Measurements from ENCODE around the gene MBIP.

MBIP gene

DNA sequence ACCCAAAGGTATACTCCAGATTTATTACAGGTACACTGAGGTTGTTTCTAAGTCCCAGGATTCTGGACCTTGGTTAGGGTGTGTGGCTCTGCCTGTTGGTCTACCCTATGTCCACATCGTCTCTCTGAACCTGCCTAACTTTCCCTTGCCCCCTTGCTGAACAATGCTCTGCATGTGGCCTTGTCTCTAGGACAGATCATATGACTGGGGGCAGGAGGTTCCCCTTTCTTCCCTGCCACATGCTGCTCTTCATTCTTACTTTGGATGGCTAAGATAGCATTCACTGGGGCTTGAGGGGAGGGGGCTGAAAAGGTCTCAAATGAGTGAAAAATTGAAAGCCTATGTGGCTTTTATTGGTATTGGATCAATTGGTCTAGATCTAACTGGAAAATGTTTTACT is 49.2 kb downstream of the MBIP start:
- DNase-seq = no peak
- H3K4me3 ChIP-seq (ENCODE audit: low read depth, low read length) = no peak overlapping the region
- H3K9me3 ChIP-seq (ENCODE audit: severe bottlenecking) = no peaks in the 10 kb centered on the region
- H3K27ac ChIP-seq = no peak overlapping the region
- no peaks in the 10 kb centered on the region for H3K36me3 ChIP-seq
- TF ChIP-seq, protein P1, sequence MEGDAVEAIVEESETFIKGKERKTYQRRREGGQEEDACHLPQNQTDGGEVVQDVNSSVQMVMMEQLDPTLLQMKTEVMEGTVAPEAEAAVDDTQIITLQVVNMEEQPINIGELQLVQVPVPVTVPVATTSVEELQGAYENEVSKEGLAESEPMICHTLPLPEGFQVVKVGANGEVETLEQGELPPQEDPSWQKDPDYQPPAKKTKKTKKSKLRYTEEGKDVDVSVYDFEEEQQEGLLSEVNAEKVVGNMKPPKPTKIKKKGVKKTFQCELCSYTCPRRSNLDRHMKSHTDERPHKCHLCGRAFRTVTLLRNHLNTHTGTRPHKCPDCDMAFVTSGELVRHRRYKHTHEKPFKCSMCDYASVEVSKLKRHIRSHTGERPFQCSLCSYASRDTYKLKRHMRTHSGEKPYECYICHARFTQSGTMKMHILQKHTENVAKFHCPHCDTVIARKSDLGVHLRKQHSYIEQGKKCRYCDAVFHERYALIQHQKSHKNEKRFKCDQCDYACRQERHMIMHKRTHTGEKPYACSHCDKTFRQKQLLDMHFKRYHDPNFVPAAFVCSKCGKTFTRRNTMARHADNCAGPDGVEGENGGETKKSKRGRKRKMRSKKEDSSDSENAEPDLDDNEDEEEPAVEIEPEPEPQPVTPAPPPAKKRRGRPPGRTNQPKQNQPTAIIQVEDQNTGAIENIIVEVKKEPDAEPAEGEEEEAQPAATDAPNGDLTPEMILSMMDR (IDR thresholded peaks at IDR 0.05; ENCODE audit: low read depth, low read length) = no peak
- peaks cover 18% of the 10 kb centered on the region for H3K27me3 ChIP-seq (ENCODE audit: insufficient read depth, low read depth, severe bottlenecking)

DNA sequence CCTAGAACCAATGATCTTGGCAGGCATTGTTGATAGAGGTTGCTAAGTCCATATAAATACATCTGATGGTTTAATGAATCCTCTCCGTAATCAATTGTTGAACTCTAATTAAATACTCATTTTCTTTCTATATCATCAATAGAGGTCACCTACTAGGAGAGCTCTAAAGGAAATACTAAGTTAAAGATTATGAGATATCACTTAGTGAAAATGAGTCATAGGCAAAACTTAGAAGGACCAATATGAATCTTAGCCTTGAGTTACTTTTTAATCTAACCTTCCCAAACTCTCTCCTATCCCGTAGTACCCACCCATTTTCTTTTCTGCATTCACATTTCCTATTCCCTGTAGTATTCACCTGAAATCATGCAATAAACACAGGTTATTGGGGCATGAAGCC is 50.2 kb downstream of the MBIP start:
- peaks cover 18% of the 10 kb centered on the region for H3K27me3 ChIP-seq (ENCODE audit: insufficient read depth, low read depth, severe bottlenecking)
- TF ChIP-seq, protein P1 (IDR thresholded peaks at IDR 0.05; ENCODE audit: low read depth, low read length) = no peak
- DNase-seq = no peak
- no peak overlapping the region for H3K4me3 ChIP-seq (ENCODE audit: low read depth, low read length)
- no peaks in the 10 kb centered on the region for H3K36me3 ChIP-seq
- no peak overlapping the region for H3K27ac ChIP-seq
- no peaks in the 10 kb centered on the region for H3K9me3 ChIP-seq (ENCODE audit: severe bottlenecking)

DNA sequence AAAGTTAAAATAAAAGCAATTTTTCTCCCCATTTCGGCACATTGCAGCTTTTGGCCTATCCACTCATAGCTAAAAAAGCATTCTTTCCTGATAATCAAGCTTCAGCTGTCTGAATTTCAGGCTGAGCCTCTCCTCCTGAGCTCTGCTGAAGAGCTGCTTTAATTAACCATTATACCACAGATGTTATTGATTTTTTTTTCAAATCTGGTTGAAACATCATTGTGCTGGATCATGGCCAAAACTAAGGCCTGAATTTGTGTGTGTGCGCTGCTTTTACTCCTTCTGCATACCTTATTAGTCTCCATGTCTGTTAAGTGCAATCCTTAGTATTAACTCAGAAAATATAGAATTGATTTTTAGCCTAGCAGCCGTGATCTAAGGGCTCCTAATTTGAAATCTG is 52.3 kb downstream of the MBIP start:
- Histone ChIP-seq H3K36me3 (no peaks in the 10 kb centered on the region), H3K4me3 (ENCODE audit: low read depth, low read length) (no peak overlapping the region), H3K9me3 (ENCODE audit: severe bottlenecking) (no peaks in the 10 kb centered on the region), H3K27me3 (ENCODE audit: insufficient read depth, low read depth, severe bottlenecking) (peaks cover 9% of the 10 kb centered on the region), H3K27ac (no peak overlapping the region)
- no peak for DNase-seq
- TF ChIP-seq, protein P1 (IDR thresholded peaks at IDR 0.05; ENCODE audit: low read depth, low read length) = no peak

GRCh38 chr14:36264595-36264994 is 55.8 kb downstream of the MBIP start:
- DNase-seq = no peak
- Histone ChIP-seq H3K27ac (no peak overlapping the region), H3K36me3 (no peaks in the 10 kb centered on the region), H3K4me3 (ENCODE audit: low read depth, low read length) (no peak overlapping the region), H3K9me3 (ENCODE audit: severe bottlenecking) (no peaks in the 10 kb centered on the region), H3K27me3 (ENCODE audit: insufficient read depth, low read depth, severe bottlenecking) (no peaks in the 10 kb centered on the region)
- TF ChIP-seq, protein P1 (IDR thresholded peaks at IDR 0.05; ENCODE audit: low read depth, low read length) = no peak

DNA sequence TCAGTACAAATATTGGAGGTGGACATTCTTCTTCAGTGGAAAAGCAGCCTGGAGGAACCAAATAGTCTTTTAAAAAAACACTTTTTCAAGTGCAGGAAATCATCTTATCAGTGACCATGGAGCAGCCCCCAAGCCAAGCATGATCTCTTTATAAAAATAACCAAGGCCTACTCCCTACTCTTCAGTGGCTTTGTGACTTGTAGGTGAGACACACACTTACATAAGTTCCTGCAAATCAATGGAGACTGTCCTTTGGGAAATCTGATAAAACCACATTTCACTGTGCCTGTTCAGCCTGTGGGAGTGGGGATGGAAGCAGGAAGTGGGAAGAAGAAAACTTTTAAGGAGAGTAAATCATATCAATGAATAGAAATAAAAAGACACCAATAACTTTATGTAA is 56.3 kb downstream of the MBIP start:
- no peaks in the 10 kb centered on the region for H3K9me3 ChIP-seq (ENCODE audit: severe bottlenecking)
- no peaks in the 10 kb centered on the region for H3K36me3 ChIP-seq
- TF ChIP-seq, protein P1 (IDR thresholded peaks at IDR 0.05; ENCODE audit: low read depth, low read length) = no peak
- H3K4me3 ChIP-seq (ENCODE audit: low read depth, low read length) = no peak overlapping the region
- no peaks in the 10 kb centered on the region for H3K27me3 ChIP-seq (ENCODE audit: insufficient read depth, low read depth, severe bottlenecking)
- DNase-seq = no peak
- H3K27ac ChIP-seq = no peak overlapping the region

DNA sequence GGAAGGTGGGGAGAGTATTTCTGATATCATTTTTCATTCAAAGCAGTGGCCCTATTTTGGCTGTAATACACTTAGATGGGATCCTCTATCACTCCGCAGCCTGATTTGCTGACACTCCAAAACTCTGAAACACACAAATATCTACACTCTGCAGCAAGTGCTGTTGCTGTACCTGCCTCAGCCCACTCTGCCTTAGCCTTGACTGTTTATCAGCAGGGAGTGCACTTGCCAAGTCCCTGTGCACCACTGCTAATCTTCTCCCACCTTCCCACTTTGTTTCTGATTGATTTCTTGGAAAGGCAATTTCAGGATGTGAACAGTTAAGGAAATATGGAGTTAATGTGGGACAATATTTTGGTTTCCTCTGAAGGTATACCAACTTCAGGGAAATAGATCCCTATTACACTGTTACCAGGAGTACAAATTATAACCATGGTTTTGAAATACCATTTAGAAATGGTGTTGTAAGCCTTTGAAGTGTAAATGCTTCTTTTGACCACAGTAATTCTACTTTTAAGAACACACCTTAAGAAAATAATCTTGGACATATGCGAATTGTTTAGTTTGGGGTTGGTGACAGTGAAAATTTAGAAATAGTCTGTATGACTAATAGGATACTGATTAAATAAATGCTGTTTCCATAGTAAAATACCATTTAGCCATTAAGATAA is 59.3 kb downstream of the MBIP start:
- H3K9me3 ChIP-seq (ENCODE audit: severe bottlenecking) = no peaks in the 10 kb centered on the region
- no peak for DNase-seq
- no peaks in the 10 kb centered on the region for H3K36me3 ChIP-seq
- TF ChIP-seq, protein P1 (IDR thresholded peaks at IDR 0.05; ENCODE audit: low read depth, low read length) = no peak
- H3K27ac ChIP-seq = no peak overlapping the region
- no peak overlapping the region for H3K4me3 ChIP-seq (ENCODE audit: low read depth, low read length)
- no peaks in the 10 kb centered on the region for H3K27me3 ChIP-seq (ENCODE audit: insufficient read depth, low read depth, severe bottlenecking)
